Suprapubic skin (tissue), 4 donors: ENCODE measurements around the gene KIF12. TPM values are rescaled to one million over a fixed set of nuclear protein-coding genes. Genes with fewer than 3 reads are reported as not detected.

ENCODE experiments used
- DNase-seq, 2 donors: peaks; one replicate each; pipeline ENCODE4 v3.0.0-alpha.2; 2019; ENCODE audit warnings: low spot score in 2 of 2
- H3K27ac ChIP-seq: fragments of 200-600 bp; sonication (generic); one replicate; pipeline ENCODE4 v1.5.1; 2019
- H3K27me3 ChIP-seq: fragments of 200-600 bp; sonication (generic); one replicate; pipeline ENCODE4 v1.5.1; 2019
- H3K36me3 ChIP-seq: fragments of 200-600 bp; sonication (generic); one replicate; pipeline ENCODE4 v1.5.1; 2019
- H3K4me1 ChIP-seq: fragments of 200-600 bp; sonication (generic); one replicate; pipeline ENCODE4 v1.5.1; 2019
- H3K4me3 ChIP-seq: fragments of 200-600 bp; sonication (generic); one replicate; pipeline ENCODE4 v1.5.1; 2019; ENCODE audit warnings: mild to moderate bottlenecking
- H3K9me3 ChIP-seq: fragments of 200-600 bp; sonication (generic); one replicate; pipeline ENCODE4 v1.5.1; 2019
- EP300 ChIP-seq: sonication (generic); formaldehyde crosslinking; IDR thresholded peaks from one replicate; pipeline ENCODE4 v1.6.1; 2017; ENCODE audit warnings: antibody characterized with exemption
- POLR2A ChIP-seq, 2 donors: fragments of 450-650 bp; IDR thresholded peaks; one replicate each; pipeline ENCODE4 v1.6.1; 2017; ENCODE audit warnings: antibody characterized with exemption in 2 of 2, mild to moderate bottlenecking in 2 of 2, moderate library complexity in 2 of 2
- POLR2AphosphoS5 ChIP-seq, 3 donors: sonication (generic); formaldehyde crosslinking; IDR thresholded peaks; one replicate each; pipeline ENCODE4 v1.6.1; 2017; ENCODE audit warnings: antibody characterized with exemption in 3 of 3
- WGBS: methylation state at CpG from one replicate; pipeline ENCODE4 v1.1.5; 2018; 5-methylcytosine and 5-hydroxymethylcytosine counted together
- total RNA-seq, 4 donors: library from RNA; depleted of rRNA; stranded (reverse); fragments of >200 nt; gene quantifications; one replicate each; pipeline ENCODE4 v1.1.0, GENCODE V29; 2016
- TF ChIP-seq, protein P1 (sequence below), 2 donors: fragments of 200-600 bp in 1 of 2; fragments of 450-650 bp in 1 of 2; sonication (generic) in 1 of 2; IDR thresholded peaks; one replicate each; pipeline ENCODE4 v1.5.1; 2016 to 2019; ENCODE audit warnings: antibody characterized with exemption in 2 of 2, mild to moderate bottlenecking in 1 of 2, moderate library complexity in 1 of 2

KIF12 gene
- total RNA-seq, 4 donors from 2014 or later, result 1.1 to 3.1 (median 2.1) TPM

DNA sequence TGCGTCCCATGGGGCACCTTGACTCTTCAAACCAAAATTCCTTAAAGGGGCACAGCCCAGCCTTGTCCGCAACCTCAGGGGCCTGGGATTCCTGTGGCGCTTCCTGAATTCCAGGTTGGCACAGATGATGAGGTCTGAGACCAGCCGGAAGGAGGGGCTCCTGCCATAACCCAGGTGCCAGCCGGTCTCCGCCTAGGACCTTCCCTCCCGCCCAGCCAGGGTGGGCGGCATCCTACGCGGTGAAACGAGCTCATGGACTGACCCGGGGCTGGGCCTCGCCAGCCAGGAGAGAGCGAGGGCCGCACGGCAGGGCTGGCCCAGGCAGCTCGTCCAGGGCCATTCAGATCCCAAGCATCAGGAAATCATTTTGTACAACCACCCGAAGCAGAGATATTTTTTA, 44.0 kb downstream of the KIF12 start:
- no peak for TF ChIP-seq EP300
- no peak for TF ChIP-seq POLR2A (IDR thresholded peaks at IDR 0.05)
- no peak for TF ChIP-seq POLR2AphosphoS5 (IDR thresholded peaks at IDR 0.05)
- TF ChIP-seq, protein P1, sequence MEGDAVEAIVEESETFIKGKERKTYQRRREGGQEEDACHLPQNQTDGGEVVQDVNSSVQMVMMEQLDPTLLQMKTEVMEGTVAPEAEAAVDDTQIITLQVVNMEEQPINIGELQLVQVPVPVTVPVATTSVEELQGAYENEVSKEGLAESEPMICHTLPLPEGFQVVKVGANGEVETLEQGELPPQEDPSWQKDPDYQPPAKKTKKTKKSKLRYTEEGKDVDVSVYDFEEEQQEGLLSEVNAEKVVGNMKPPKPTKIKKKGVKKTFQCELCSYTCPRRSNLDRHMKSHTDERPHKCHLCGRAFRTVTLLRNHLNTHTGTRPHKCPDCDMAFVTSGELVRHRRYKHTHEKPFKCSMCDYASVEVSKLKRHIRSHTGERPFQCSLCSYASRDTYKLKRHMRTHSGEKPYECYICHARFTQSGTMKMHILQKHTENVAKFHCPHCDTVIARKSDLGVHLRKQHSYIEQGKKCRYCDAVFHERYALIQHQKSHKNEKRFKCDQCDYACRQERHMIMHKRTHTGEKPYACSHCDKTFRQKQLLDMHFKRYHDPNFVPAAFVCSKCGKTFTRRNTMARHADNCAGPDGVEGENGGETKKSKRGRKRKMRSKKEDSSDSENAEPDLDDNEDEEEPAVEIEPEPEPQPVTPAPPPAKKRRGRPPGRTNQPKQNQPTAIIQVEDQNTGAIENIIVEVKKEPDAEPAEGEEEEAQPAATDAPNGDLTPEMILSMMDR (IDR thresholded peaks at IDR 0.05), result no peak
- no peaks in the 10 kb centered on the region for H3K9me3 ChIP-seq
- H3K27ac ChIP-seq, result no peak overlapping the region
- H3K4me3 ChIP-seq, result no peak overlapping the region
- H3K27me3 ChIP-seq, result no peaks in the 10 kb centered on the region
- WGBS, result 92% methylated on average over 5 of the region's 18 CpGs
- peaks cover 8% of the 10 kb centered on the region for H3K36me3 ChIP-seq
- no peaks in the 10 kb centered on the region for H3K4me1 ChIP-seq
- peak; percentile 42 to 55 for DNase-seq

DNA sequence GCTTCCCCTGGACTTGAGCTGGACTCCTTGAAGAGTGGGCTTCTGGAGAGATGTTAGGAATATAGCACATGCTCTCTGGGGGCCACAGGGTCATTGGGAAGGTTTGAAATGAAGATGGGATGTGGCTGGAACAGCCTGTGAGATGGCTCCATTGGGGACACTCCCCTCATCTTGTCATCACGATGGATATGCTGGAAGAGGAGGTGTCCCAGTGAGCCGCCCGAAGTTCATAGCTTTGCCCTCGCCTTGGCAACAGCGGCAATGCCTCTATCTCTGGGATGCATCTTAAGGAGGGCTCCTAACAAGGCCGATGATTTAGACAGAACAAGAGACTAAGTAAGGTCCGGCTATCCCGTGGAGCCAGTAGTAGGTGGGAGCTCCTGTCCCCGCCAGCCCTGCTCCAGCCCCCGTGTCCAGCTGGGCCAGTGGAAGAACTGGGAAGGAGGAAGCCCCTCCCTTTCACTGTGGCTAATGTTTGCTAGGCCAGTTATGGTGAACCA, 44.9 kb downstream of the KIF12 start:
- Histone ChIP-seq H3K4me3 (no peak overlapping the region), H3K9me3 (no peaks in the 10 kb centered on the region), H3K4me1 (no peaks in the 10 kb centered on the region), H3K36me3 (peaks cover 15% of the 10 kb centered on the region), H3K27ac (no peak overlapping the region), H3K27me3 (no peaks in the 10 kb centered on the region)
- WGBS, result 69% methylated on average over 8 of the region's 10 CpGs
- TF ChIP-seq POLR2A (IDR thresholded peaks at IDR 0.05) (no peak), EP300 (no peak), POLR2AphosphoS5 (IDR thresholded peaks at IDR 0.05) (no peak)
- TF ChIP-seq, protein P1 (IDR thresholded peaks at IDR 0.05), result no peak
- DNase-seq, result peak; percentile 25 to 48

DNA sequence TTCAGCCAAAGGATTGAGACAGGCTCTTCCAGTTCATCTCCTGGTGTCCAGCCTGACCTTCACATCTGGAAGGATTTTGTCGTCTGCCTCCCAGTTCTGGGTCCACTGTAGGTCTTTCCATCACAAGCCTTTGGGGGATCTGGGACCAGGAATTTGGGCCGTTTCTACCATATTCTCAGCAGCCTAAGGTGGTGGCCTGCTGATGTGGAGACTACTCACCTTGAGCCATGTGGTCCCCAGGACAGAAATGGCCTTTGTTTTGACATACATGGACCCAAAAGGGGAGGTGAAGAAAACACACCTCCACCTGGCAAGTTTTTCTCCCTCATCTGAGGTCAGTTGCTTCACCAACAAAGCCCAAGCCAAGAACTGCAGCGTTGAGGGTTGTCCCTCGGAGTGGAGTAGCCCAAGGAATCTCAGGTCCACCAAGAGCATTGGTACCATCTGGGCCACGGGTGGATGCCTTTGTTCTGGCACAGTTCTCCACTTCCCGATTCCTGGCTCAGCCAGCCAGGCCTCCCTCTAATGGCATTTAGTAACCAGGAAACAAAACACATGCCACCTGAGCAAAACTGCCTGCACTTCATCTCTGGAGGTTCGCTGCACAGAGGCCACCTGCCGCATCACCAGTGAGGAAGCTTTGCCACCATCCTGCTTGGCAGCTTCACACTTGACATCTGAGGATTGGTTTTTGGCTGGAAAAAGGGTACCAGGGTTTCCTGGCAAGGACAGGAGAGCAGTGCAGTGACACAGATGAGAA, 45.7 kb downstream of the KIF12 start:
- Histone ChIP-seq H3K27me3 (no peaks in the 10 kb centered on the region), H3K4me3 (no peak overlapping the region), H3K9me3 (no peaks in the 10 kb centered on the region), H3K27ac (no peak overlapping the region), H3K4me1 (no peaks in the 10 kb centered on the region), H3K36me3 (peaks cover 23% of the 10 kb centered on the region)
- 94% methylated on average over 8 of the region's 8 CpGs for WGBS
- TF ChIP-seq, protein P1 (IDR thresholded peaks at IDR 0.05), result no peak
- DNase-seq, result peak; percentile 40 to 61

DNA sequence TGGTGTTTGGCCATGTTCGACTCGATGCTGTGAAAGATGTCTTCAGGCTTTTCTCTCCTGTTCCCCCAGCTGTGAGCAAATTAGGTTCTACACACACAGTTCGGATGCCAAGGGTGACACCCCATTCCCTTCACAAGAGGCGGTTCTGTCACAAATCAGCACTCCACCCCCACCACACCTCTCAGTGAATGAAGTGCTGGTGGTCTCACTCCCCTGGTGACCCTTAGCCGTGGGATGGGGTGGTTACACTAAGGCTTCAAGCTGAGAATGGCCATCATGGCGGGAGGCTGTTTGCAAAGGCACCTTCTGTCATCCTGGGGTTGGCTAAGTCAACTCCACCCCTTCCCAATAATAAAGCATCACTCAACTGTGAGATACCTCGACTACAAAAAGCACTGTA, 47.4 kb downstream of the KIF12 start:
- 91% methylated on average over 7 of the region's 7 CpGs for WGBS

DNA sequence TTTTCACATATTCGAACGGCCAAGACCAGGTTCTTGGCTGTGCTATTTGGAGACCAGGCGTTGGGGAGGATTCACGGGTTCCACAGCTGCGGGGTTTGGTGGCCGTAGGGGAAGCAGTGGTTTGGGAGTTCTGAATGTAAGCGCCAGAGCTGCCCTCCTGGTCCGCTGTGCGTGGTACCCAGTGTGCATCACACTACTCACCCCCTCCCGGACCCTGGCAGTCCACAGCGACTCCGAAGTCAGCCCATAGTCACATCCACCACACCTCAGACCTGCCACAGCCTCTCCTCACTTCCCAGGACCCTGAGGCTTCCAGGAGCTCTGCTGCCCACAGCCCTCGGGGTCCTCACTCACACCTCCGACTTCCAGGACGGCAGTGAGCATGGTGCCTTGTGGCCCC, 47.8 kb downstream of the KIF12 start:
- H3K27ac ChIP-seq, result no peak overlapping the region
- no peaks in the 10 kb centered on the region for H3K27me3 ChIP-seq
- no peaks in the 10 kb centered on the region for H3K9me3 ChIP-seq
- peak; percentile 35 to 72 for DNase-seq
- TF ChIP-seq EP300, result no peak
- no peak for TF ChIP-seq POLR2AphosphoS5 (IDR thresholded peaks at IDR 0.05)
- TF ChIP-seq, protein P1 (IDR thresholded peaks at IDR 0.05), result no peak
- no peak for TF ChIP-seq POLR2A (IDR thresholded peaks at IDR 0.05)
- no peaks in the 10 kb centered on the region for H3K4me1 ChIP-seq
- WGBS, result 96% methylated on average over 15 of the region's 15 CpGs
- H3K36me3 ChIP-seq, result peaks cover 26% of the 10 kb centered on the region
- no peak overlapping the region for H3K4me3 ChIP-seq

More for the DNA sequence above, 47.4 kb downstream of the KIF12 start:
- DNase-seq, result peak; percentile 46 to 47
- no peak overlapping the region for H3K27ac ChIP-seq
- peaks cover 26% of the 10 kb centered on the region for H3K36me3 ChIP-seq
- H3K4me3 ChIP-seq, result no peak overlapping the region
- H3K4me1 ChIP-seq, result no peaks in the 10 kb centered on the region
- TF ChIP-seq, protein P1 (IDR thresholded peaks at IDR 0.05), result no peak
- TF ChIP-seq EP300 (no peak), POLR2AphosphoS5 (IDR thresholded peaks at IDR 0.05) (no peak), POLR2A (IDR thresholded peaks at IDR 0.05) (no peak)
- no peaks in the 10 kb centered on the region for H3K27me3 ChIP-seq
- no peaks in the 10 kb centered on the region for H3K9me3 ChIP-seq
